SK-N-SH (cell line): Measurements from ENCODE around the gene SLC52A3. TPM values are rescaled to one million over a fixed set of nuclear protein-coding genes. Genes with fewer than 3 reads are reported as not detected.

Source experiments
- CTCF ChIA-PET: fragments of 300-600, 350-600 bp; formaldehyde crosslinking; extraction: SDS; loops from one replicate; lab custom pipeline; 2021; lab: Yijun Ruan, JAX
- POLR2A ChIA-PET: fragments of 350-600 bp; sonication (Branson Sonifier 250); formaldehyde crosslinking; extraction: SDS; loops from one replicate; lab custom pipeline; 2020; ENCODE audit warnings: antibody characterized with exemption, inconsistent platforms; lab: Yijun Ruan, JAX
- DNase-seq: peaks from one replicate; pipeline ENCODE4 v3.0.0; 2012
- H2AFZ ChIP-seq: fragments of 200-600 bp; sonication (generic); 2 replicates; pipeline ENCODE4 v1.8.1; 2016; ENCODE audit warnings: antibody characterized with exemption, mild to moderate bottlenecking, low read depth
- H3F3A ChIP-seq: fragments of 200-600 bp; sonication (generic); replicated peaks from 2 replicates; pipeline ENCODE3; 2016; ENCODE audit warnings: antibody characterized with exemption, mild to moderate bottlenecking; ENCODE audit not compliant: insufficient read depth
- H3K27ac ChIP-seq, 2 experiments: fragments of 200-500 bp in 1 of 2; fragments of 200-600 bp in 1 of 2; sonication (Bioruptor generic) in 1 of 2; sonication (generic), shearing (Covaris generic) in 1 of 2; 2 replicates each; pipeline versions ENCODE4 v1.5.1 to v1.6.1; 2014 to 2016; ENCODE audit warnings: low read depth in 2 of 2, inconsistent platforms in 1 of 2, low read length in 1 of 2, mild to moderate bottlenecking in 1 of 2, mixed read lengths in 1 of 2
- H3K27me3 ChIP-seq: fragments of 200-600 bp; sonication (generic), shearing (Covaris generic); 2 replicates; pipeline ENCODE4 v1.6.1; 2016; ENCODE audit warnings: mixed run types; ENCODE audit not compliant: insufficient read depth
- H3K36me3 ChIP-seq, 2 experiments: fragments of 200-500 bp in 1 of 2; fragments of 200-600 bp in 1 of 2; sonication (Bioruptor generic) in 1 of 2; sonication (generic) in 1 of 2; replicated peaks in 1 of 2; 2 replicates each; pipeline versions ENCODE3 to v1.5.1; 2014 to 2016; ENCODE audit warnings: low read length in 1 of 2, mild to moderate bottlenecking in 1 of 2; ENCODE audit not compliant: insufficient read depth in 2 of 2, control insufficient read depth in 1 of 2
- H3K4me1 ChIP-seq, 2 experiments: fragments of 200-500 bp in 1 of 2; fragments of 200-600 bp in 1 of 2; sonication (Bioruptor generic) in 1 of 2; sonication (generic), shearing (Covaris generic) in 1 of 2; 2 replicates each; pipeline versions ENCODE4 v1.5.1 to v1.6.1; 2014 to 2016; ENCODE audit warnings: low read depth in 1 of 2, low read length in 1 of 2, mixed run types in 1 of 2; ENCODE audit not compliant: insufficient read depth in 2 of 2, control insufficient read depth in 1 of 2
- H3K4me2 ChIP-seq: fragments of 200-600 bp; sonication (generic), shearing (Covaris generic); 2 replicates; pipeline ENCODE4 v1.6.1; 2017; ENCODE audit warnings: mixed run types
- H3K4me3 ChIP-seq, 2 experiments: fragments of 200-500 bp in 1 of 2; fragments of 200-600 bp in 1 of 2; sonication (Bioruptor generic) in 1 of 2; sonication (generic), shearing (Covaris generic) in 1 of 2; 2 replicates each; pipeline versions ENCODE4 v1.5.1 to v1.8.1; 2014 to 2016; ENCODE audit warnings: low read depth in 2 of 2, inconsistent platforms in 1 of 2, low read length in 1 of 2, mild to moderate bottlenecking in 1 of 2, mixed read lengths in 1 of 2, moderate library complexity in 1 of 2
- H3K79me2 ChIP-seq: fragments of 200-600 bp; sonication (generic); 2 replicates; pipeline ENCODE4 v1.8.1; 2017; ENCODE audit warnings: mild to moderate bottlenecking; ENCODE audit not compliant: insufficient read depth
- H3K9ac ChIP-seq: fragments of 200-600 bp; sonication (generic); 2 replicates; pipeline ENCODE4 v1.6.1; 2017; ENCODE audit warnings: mixed run types
- H3K9me2 ChIP-seq: fragments of 200-600 bp; sonication (generic); 2 replicates; pipeline ENCODE4 v1.6.1; 2017; ENCODE audit warnings: mixed run types
- H3K9me3 ChIP-seq: fragments of 200-600 bp; sonication (generic); 2 replicates; pipeline ENCODE4 v1.6.1; 2017; ENCODE audit warnings: mixed run types, mild to moderate bottlenecking, moderate library complexity
- H4K20me1 ChIP-seq: fragments of 200-600 bp; sonication (generic); 2 replicates; pipeline ENCODE4 v1.6.1; 2017; ENCODE audit warnings: mild to moderate bottlenecking, mixed run types; ENCODE audit not compliant: insufficient read depth
- ELF1 ChIP-seq: IDR thresholded peaks from 2 replicates; pipeline ENCODE4 v1.4.0; 2012
- EP300 ChIP-seq, 2 experiments: IDR thresholded peaks; 2 replicates each; pipeline versions ENCODE4 v1.4.0 to v1.6.1; 2012; ENCODE audit warnings: borderline replicate concordance in 1 of 2, low read depth in 1 of 2, low read length in 1 of 2
- FOXJ3 ChIP-seq: sonication (generic); formaldehyde crosslinking; IDR thresholded peaks from 2 replicates; pipeline ENCODE4 v1.5.1; 2020; ENCODE audit warnings: mild to moderate bottlenecking, missing genetic modification reagents
- FOXM1 ChIP-seq: IDR thresholded peaks from 2 replicates; pipeline ENCODE4 v1.4.0; 2012; ENCODE audit warnings: low read depth, mild to moderate bottlenecking
- GABPA ChIP-seq: IDR thresholded peaks from 2 replicates; pipeline ENCODE4 v1.4.0; 2012; ENCODE audit warnings: low read depth, mild to moderate bottlenecking
- MXI1 ChIP-seq: IDR thresholded peaks from 2 replicates; pipeline ENCODE4 v1.6.1; 2012; ENCODE audit warnings: mild to moderate bottlenecking, low read depth, low read length, improper control_type of control experiment
- NFIC ChIP-seq: IDR thresholded peaks from 2 replicates; pipeline ENCODE4 v1.4.0; 2012; ENCODE audit warnings: borderline replicate concordance
- NRF1 ChIP-seq: IDR thresholded peaks from 2 replicates; pipeline ENCODE4 v1.6.1; 2012; ENCODE audit warnings: low read depth, mild to moderate bottlenecking, low read length
- POLR2AphosphoS5 ChIP-seq: IDR thresholded peaks from 2 replicates; pipeline ENCODE4 v1.6.1; 2012; ENCODE audit warnings: low read depth, low read length
- RAD21 ChIP-seq: IDR thresholded peaks from 2 replicates; pipeline ENCODE4 v1.6.1; 2012; ENCODE audit warnings: mild to moderate bottlenecking, low read length
- RCOR1 ChIP-seq: fragments of 150-350 bp; IDR thresholded peaks from 2 replicates; pipeline ENCODE4 v1.6.1; 2017; ENCODE audit warnings: antibody characterized with exemption, low read length
- RFX5 ChIP-seq: IDR thresholded peaks from 2 replicates; pipeline ENCODE4 v1.6.1; 2012; ENCODE audit warnings: mild to moderate bottlenecking, improper control_type of control experiment, low read length
- SMC3 ChIP-seq: IDR thresholded peaks from 2 replicates; pipeline ENCODE4 v1.6.1; 2012; ENCODE audit warnings: low read depth, low read length, improper control_type of control experiment
- TEAD4 ChIP-seq: IDR thresholded peaks from 2 replicates; pipeline ENCODE4 v1.4.0; 2012; ENCODE audit warnings: mild to moderate bottlenecking, borderline replicate concordance; ENCODE audit not compliant: insufficient read depth
- ZBTB33 ChIP-seq: IDR thresholded peaks from 2 replicates; pipeline ENCODE4 v1.4.0; 2012; ENCODE audit warnings: low read depth, borderline replicate concordance
- WGBS: methylation state at CpG from one replicate; pipeline ENCODE4 v1.1.6; 2017; ENCODE audit warnings: low lambda C conversion rate; 5-methylcytosine and 5-hydroxymethylcytosine counted together
- polyA plus RNA-seq, 3 experiments: library from polyadenylated mRNA; depleted of rRNA; stranded (reverse); fragments of >200 nt; gene quantifications; 2 replicates each; pipeline ENCODE4 v1.2.3, GENCODE V29; 2012
- TF ChIP-seq, protein P1 (sequence below): fragments of 200-600 bp; sonication (generic); IDR thresholded peaks from 2 replicates; pipeline ENCODE4 v1.6.1; 2017; ENCODE audit warnings: antibody characterized with exemption, mild to moderate bottlenecking, moderate library complexity
- TF ChIP-seq, protein P2 (sequence below): fragments of 150-350 bp; IDR thresholded peaks from 2 replicates; pipeline ENCODE4 v1.6.1; 2017; ENCODE audit warnings: antibody characterized with exemption, low read length, low read depth, borderline replicate concordance
- TF ChIP-seq, protein P3 (sequence below): IDR thresholded peaks from 2 replicates; pipeline ENCODE4 v1.4.0; 2012; ENCODE audit warnings: low read depth, borderline replicate concordance
- TF ChIP-seq, protein P4 (sequence below): IDR thresholded peaks from 2 replicates; pipeline ENCODE4; 2012

Gene SLC52A3
- polyA plus RNA-seq, 1 of the 3 experiments (the other 2 are of a cell fraction) = not detected

DNA sequence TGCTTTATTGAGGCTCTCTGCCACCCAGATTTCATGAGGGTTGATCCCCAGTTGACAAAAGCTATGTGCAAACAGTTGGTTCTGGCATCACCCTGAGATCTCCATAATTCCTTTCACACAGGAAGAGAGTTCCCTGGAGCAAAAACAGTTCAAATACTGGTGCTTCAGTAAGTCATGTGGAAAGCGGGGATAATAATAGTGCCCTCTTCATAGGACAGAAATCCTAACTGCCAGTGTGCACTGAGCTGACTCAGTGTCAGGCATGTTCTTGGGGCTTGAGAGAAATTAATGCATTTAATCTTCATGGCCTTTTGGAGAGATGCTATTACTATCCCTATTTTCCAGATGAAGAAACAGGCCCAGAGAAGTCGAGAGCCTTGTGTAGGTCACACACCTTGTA is 7.9 kb upstream of the SLC52A3 start:
- Histone ChIP-seq H3K9me3 (no peaks in the 10 kb centered on the region), H4K20me1 (no peaks in the 10 kb centered on the region), H3K27ac (no peak overlapping the region), H3K9me2 (no peaks in the 10 kb centered on the region), H3K79me2 (no peaks in the 10 kb centered on the region), H3K4me3 (no peak overlapping the region), H3K9ac (no peak overlapping the region), H3K27me3 (no peaks in the 10 kb centered on the region; the same call in 1 of the 2 replicates), H3K4me2 (no peak overlapping the region), H3F3A (no peaks in the 10 kb centered on the region), H3K36me3 (no peaks in the 10 kb centered on the region), H3K4me1 (no peaks in the 10 kb centered on the region), H2AFZ (no peak overlapping the region)
- no peak for DNase-seq
- CTCF ChIA-PET = interaction anchor here (0.7 to 2.4 kb wide), 6 partner anchors 9 to 207 kb away, joined by 3 to 9 read pairs (median 4); no protein-coding TSS in a partner anchor
- POLR2A ChIA-PET = no interaction called here
- 63% methylated on average over 2 of the region's 2 CpGs for WGBS
- TF ChIP-seq POLR2AphosphoS5 = no peak
- TF ChIP-seq, protein P1, sequence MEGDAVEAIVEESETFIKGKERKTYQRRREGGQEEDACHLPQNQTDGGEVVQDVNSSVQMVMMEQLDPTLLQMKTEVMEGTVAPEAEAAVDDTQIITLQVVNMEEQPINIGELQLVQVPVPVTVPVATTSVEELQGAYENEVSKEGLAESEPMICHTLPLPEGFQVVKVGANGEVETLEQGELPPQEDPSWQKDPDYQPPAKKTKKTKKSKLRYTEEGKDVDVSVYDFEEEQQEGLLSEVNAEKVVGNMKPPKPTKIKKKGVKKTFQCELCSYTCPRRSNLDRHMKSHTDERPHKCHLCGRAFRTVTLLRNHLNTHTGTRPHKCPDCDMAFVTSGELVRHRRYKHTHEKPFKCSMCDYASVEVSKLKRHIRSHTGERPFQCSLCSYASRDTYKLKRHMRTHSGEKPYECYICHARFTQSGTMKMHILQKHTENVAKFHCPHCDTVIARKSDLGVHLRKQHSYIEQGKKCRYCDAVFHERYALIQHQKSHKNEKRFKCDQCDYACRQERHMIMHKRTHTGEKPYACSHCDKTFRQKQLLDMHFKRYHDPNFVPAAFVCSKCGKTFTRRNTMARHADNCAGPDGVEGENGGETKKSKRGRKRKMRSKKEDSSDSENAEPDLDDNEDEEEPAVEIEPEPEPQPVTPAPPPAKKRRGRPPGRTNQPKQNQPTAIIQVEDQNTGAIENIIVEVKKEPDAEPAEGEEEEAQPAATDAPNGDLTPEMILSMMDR = no peak
- TF ChIP-seq RAD21 = no peak
- TF ChIP-seq SMC3 = no peak
- TF ChIP-seq GABPA = no peak
- no peak for TF ChIP-seq ELF1
- TF ChIP-seq, protein P2, sequence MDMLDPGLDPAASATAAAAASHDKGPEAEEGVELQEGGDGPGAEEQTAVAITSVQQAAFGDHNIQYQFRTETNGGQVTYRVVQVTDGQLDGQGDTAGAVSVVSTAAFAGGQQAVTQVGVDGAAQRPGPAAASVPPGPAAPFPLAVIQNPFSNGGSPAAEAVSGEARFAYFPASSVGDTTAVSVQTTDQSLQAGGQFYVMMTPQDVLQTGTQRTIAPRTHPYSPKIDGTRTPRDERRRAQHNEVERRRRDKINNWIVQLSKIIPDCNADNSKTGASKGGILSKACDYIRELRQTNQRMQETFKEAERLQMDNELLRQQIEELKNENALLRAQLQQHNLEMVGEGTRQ = no peak

DNA sequence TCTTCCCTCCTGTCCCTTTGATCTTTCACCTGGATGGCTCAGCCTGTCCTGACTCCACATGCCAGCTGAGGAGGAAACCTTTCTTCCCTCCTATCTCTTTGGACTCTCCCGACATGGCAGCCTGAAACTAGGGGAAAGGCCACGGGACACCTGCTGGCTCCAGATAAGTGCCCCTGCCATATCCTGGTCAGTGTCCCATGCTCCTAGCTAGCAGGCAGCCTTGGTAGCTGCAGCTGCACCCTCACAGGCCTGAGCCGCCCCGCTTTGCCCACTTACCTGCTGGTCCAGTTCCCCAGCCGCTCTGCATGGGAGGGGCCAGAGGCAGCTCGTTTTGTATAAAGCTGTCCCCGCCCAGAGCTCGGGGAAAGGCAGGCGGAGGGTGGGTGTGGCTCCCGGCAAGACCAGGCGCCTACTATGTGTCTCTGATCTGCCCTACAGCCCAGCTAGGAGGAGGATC is 7.4 kb upstream of the SLC52A3 start:
- Histone ChIP-seq H3K9ac (no peak overlapping the region), H2AFZ (no peak overlapping the region), H3K4me2 (no peak overlapping the region), H4K20me1 (no peaks in the 10 kb centered on the region), H3K4me3 (no peak overlapping the region), H3K9me2 (no peaks in the 10 kb centered on the region), H3K79me2 (no peaks in the 10 kb centered on the region), H3K4me1 (no peaks in the 10 kb centered on the region), H3F3A (no peaks in the 10 kb centered on the region), H3K27ac (no peak overlapping the region), H3K36me3 (no peaks in the 10 kb centered on the region), H3K27me3 (no peaks in the 10 kb centered on the region; the same call in 1 of the 2 replicates), H3K9me3 (no peaks in the 10 kb centered on the region)
- CTCF ChIA-PET = interaction anchor here (0.6 to 2.4 kb wide), 9 partner anchors 10 to 207 kb away, joined by 3 to 9 read pairs (median 3); no protein-coding TSS in a partner anchor
- 42% methylated on average over 6 of the region's 11 CpGs for WGBS
- DNase-seq = no peak
- POLR2A ChIA-PET = interaction anchor here (0.7 kb wide), 1 partner anchor 215 kb away, joined by 3 read pairs; no protein-coding TSS in a partner anchor
- no peak for TF ChIP-seq ELF1
- no peak for TF ChIP-seq ZBTB33
- no peak for TF ChIP-seq SMC3
- TF ChIP-seq RAD21 = no peak
- TF ChIP-seq RFX5 = no peak
- no peak for TF ChIP-seq NRF1
- TF ChIP-seq FOXM1 = no peak
- TF ChIP-seq, protein P3, sequence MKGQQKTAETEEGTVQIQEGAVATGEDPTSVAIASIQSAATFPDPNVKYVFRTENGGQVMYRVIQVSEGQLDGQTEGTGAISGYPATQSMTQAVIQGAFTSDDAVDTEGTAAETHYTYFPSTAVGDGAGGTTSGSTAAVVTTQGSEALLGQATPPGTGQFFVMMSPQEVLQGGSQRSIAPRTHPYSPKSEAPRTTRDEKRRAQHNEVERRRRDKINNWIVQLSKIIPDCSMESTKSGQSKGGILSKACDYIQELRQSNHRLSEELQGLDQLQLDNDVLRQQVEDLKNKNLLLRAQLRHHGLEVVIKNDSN = no peak
- TF ChIP-seq FOXJ3 (CRISPR knock-in tag) = no peak
- no peak for TF ChIP-seq EP300 (IDR thresholded peaks at IDR 0.05; ENCODE audit: borderline replicate concordance in 1 of 2, low read depth in 1 of 2, low read length in 1 of 2)
- TF ChIP-seq MXI1 = no peak
- no peak for TF ChIP-seq RCOR1
- TF ChIP-seq, protein P2 = no peak
- TF ChIP-seq NFIC = no peak
- TF ChIP-seq TEAD4 = no peak
- TF ChIP-seq, protein P4, sequence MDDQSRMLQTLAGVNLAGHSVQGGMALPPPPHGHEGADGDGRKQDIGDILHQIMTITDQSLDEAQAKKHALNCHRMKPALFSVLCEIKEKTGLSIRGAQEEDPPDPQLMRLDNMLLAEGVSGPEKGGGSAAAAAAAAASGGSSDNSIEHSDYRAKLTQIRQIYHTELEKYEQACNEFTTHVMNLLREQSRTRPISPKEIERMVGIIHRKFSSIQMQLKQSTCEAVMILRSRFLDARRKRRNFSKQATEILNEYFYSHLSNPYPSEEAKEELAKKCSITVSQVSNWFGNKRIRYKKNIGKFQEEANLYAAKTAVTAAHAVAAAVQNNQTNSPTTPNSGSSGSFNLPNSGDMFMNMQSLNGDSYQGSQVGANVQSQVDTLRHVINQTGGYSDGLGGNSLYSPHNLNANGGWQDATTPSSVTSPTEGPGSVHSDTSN = no peak
